ENCODE data around the gene ATP1B2. TPM values are rescaled to one million over a fixed set of nuclear protein-coding genes. Genes with fewer than 3 reads are reported as not detected.

The ATP1B2 gene
- polyA plus RNA-seq, 4 donors: 1.1 to 1.9 TPM; not detected in 2

DNA sequence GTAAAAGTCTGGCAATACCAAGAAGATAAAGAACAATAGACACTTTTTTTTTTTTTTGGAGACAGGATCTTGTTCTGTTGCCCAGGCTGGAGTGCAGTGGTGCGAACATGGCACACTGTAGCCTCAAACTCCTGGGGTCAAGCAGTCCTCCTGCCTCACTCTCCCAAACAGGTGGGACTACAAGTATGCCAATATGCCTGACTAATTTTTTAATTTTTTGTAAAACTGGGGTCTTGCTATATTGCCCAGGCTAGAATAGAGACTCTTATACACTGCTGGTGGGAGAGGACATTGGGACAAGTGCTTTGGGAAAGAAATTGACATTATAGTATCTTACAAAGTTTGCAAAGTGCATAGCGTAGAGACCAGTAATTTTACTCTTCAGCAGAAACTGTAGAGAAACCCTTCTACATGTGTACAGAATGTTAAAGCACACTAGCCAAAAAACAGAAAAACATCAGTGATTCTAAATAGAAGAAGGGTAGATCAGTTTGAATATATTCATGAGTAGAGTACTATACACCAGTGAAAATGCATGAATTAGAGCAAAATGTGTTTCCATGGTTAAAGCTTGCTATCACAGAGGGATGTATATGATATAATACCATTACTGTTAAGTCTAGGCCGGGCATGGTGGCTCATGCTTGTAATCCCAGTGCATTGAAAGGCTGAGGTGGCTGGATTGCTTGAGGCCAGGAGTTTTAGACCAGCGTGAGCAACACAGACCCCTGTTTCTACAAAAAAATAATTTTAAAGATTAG is 47.3 kb downstream of the ATP1B2 start:
- DNase-seq (no peak), FAIRE-seq (no peak)
- Histone ChIP-seq H3K9me3 (ENCODE audit: control insufficient read depth in 2 of 2, insufficient read depth in 1 of 2, low read depth in 1 of 2, low read length in 1 of 2) (no peaks in the 10 kb centered on the region), H3K36me3 (ENCODE audit: control insufficient read depth in 3 of 3, insufficient read depth in 2 of 3, low read depth in 1 of 3, low read length in 3 of 3) (peaks cover 3 to 45% (median 7%) of the 10 kb centered on the region in 3 donors), H3K27me3 (ENCODE audit: control insufficient read depth in 3 of 3, insufficient read depth in 3 of 3, low read length in 3 of 3) (no peaks in the 10 kb centered on the region), H3K4me1 (ENCODE audit: control insufficient read depth in 3 of 3, insufficient read depth in 2 of 3, low read depth in 1 of 3, low read length in 2 of 3) (no peaks in the 10 kb centered on the region), H3K4me3 (ENCODE audit: low read depth in 1 of 3, low read length in 3 of 3) (no peak overlapping the region), H3K27ac (ENCODE audit: low read depth in 1 of 3, low read length in 2 of 3) (no peak overlapping the region)
- WGBS, 3 donors: 95 to 100% (median 99%) methylated on average over 4 of the region's 4 CpGs

DNA sequence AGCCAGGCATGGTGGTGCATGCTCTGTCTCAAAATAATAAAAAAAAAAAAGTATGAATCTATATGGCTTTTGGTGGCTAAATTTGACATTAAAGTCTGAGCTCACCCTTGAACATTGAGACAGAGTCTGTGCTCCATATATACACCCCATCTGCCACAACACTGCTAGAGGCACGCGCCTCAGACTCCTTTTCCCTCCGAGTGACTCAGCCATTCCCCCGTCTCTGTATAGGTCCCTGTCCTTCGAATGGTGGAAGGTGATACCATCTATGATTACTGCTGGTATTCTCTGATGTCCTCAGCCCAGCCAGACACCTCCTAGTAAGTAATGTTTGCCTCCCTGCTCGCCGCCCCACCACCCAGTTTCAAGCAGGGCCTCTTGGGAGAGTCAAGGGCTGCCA is 49.8 kb downstream of the ATP1B2 start:
- Histone ChIP-seq H3K9me3 (ENCODE audit: control insufficient read depth in 2 of 2, insufficient read depth in 1 of 2, low read depth in 1 of 2, low read length in 1 of 2) (peaks cover 0 to 2% of the 10 kb centered on the region in 2 donors), H3K27ac (ENCODE audit: low read depth in 1 of 3, low read length in 2 of 3) (no peak overlapping the region), H3K27me3 (ENCODE audit: control insufficient read depth in 3 of 3, insufficient read depth in 3 of 3, low read length in 3 of 3) (peaks cover 10 to 24% (median 10%) of the 10 kb centered on the region in 3 donors), H3K36me3 (ENCODE audit: control insufficient read depth in 3 of 3, insufficient read depth in 2 of 3, low read depth in 1 of 3, low read length in 3 of 3) (peaks cover 3 to 31% (median 7%) of the 10 kb centered on the region in 3 donors), H3K4me3 (ENCODE audit: low read depth in 1 of 3, low read length in 3 of 3) (no peak overlapping the region), H3K4me1 (ENCODE audit: control insufficient read depth in 3 of 3, insufficient read depth in 2 of 3, low read depth in 1 of 3, low read length in 2 of 3) (peaks cover 0 to 13% (median 0%) of the 10 kb centered on the region in 3 donors)
- 97 to 100% (median 98%) methylated on average over 7 of the region's 7 CpGs for WGBS, 3 donors
- DNase-seq: no peak
- no peak for FAIRE-seq

DNA sequence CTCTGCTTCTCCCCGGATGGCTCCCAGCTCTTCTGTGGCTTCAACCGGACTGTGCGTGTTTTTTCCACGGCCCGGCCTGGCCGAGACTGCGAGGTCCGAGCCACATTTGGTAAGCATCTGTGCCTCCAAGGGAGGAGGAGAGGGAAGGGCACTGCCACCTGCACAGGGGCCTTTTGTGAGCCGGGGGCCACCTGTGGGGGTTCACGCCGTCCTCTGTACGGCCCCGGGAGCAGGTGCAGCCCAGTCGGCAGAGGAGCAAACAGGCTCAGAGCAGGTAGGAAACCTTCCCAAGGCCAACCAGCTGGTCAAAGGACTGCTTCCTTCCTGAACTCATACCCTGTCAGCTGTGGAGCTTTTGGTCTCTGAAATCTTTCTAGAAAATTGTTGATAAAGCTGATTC is 51.0 kb downstream of the ATP1B2 start:
- FAIRE-seq (no peak), DNase-seq (no peak)
- Histone ChIP-seq H3K36me3 (ENCODE audit: control insufficient read depth in 3 of 3, insufficient read depth in 2 of 3, low read depth in 1 of 3, low read length in 3 of 3) (peaks cover 3 to 28% (median 7%) of the 10 kb centered on the region in 3 donors), H3K4me3 (ENCODE audit: low read depth in 1 of 3, low read length in 3 of 3) (no peak overlapping the region), H3K9me3 (ENCODE audit: control insufficient read depth in 2 of 2, insufficient read depth in 1 of 2, low read depth in 1 of 2, low read length in 1 of 2) (peaks cover 0 to 2% of the 10 kb centered on the region in 2 donors), H3K4me1 (ENCODE audit: control insufficient read depth in 3 of 3, insufficient read depth in 2 of 3, low read depth in 1 of 3, low read length in 2 of 3) (peaks cover 0 to 17% (median 0%) of the 10 kb centered on the region in 3 donors), H3K27ac (ENCODE audit: low read depth in 1 of 3, low read length in 2 of 3) (no peak overlapping the region), H3K27me3 (ENCODE audit: control insufficient read depth in 3 of 3, insufficient read depth in 3 of 3, low read length in 3 of 3) (peaks cover 10 to 36% (median 14%) of the 10 kb centered on the region in 3 donors)
- 93 to 95% (median 94%) methylated on average over 14 of the region's 14 CpGs for WGBS, 3 donors

DNA sequence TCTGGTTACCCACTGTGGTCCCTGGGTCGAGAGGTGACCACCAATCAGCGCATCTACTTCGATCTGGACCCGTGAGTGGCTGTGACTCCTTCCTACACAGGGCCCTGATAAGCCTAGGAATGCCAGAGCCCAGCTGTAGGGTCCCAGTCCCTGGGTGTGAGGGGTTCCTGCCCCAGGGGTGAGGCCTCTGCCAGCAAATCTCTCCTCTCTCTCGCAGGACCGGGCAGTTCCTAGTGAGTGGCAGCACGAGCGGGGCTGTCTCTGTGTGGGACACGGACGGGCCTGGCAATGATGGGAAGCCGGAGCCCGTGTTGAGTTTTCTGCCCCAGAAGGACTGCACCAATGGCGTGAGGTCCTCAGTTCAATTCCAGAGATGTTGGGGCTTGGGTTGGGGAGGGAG is 52.0 kb downstream of the ATP1B2 start:
- Histone ChIP-seq H3K36me3 (ENCODE audit: control insufficient read depth in 3 of 3, insufficient read depth in 2 of 3, low read depth in 1 of 3, low read length in 3 of 3) (peaks cover 3 to 26% (median 7%) of the 10 kb centered on the region in 3 donors), H3K27ac (ENCODE audit: low read depth in 1 of 3, low read length in 2 of 3) (no peak overlapping the region), H3K4me1 (ENCODE audit: control insufficient read depth in 3 of 3, insufficient read depth in 2 of 3, low read depth in 1 of 3, low read length in 2 of 3) (peaks cover 0 to 17% (median 0%) of the 10 kb centered on the region in 3 donors), H3K4me3 (ENCODE audit: low read depth in 1 of 3, low read length in 3 of 3) (no peak overlapping the region), H3K27me3 (ENCODE audit: control insufficient read depth in 3 of 3, insufficient read depth in 3 of 3, low read length in 3 of 3) (peaks cover 10 to 46% (median 17%) of the 10 kb centered on the region in 3 donors), H3K9me3 (ENCODE audit: control insufficient read depth in 2 of 2, insufficient read depth in 1 of 2, low read depth in 1 of 2, low read length in 1 of 2) (peaks cover 0 to 2% of the 10 kb centered on the region in 2 donors)
- WGBS, 3 donors: 92% methylated on average over 13 of the region's 13 CpGs
- no peak for DNase-seq
- FAIRE-seq: no peak

DNA sequence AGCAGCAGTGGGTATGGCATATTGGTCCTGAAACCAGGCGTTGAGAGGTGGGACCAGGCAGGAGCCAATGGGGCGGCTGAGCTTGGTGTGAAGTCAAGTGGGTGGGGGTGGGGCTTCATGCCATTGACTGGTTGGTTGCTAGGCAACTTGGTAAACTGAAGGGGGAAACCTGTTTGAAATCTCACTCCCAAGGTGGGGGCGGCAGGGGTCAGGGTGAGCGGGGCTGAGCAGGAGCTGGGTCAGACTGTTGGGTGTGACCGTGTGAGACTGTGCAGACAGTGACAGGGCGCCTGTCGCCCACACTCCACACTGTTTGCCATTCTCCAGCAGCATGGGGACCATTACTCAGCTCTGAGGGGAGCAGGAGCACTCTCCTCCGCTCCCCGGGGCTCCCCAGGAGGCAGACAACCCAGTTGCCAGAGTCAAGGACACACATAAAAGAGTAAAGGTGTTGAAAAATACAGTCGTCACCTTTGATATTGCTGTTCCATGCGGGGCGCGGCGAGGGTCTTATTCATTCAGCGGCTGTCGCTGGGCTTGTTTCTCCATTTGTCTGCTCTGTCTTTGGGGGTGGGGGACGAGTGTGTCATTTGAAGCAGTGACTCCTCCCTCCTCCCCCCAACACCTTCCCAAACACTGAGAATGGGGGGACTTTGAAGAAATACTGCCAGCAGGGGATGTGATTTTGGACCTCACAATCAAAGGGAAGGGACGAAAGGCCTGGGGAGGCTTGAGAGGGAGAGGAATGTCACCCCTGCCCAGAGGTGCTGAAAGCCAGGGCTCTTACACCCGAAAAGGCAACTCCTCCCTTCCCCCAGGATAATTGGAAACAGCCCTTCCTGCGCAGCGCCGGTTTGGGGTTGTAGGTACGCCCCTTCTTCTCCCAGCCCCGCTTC is 53.1 kb downstream of the ATP1B2 start:
- DNase-seq (peak in 1 of 2 donors; percentile 81), FAIRE-seq (no peak)
- Histone ChIP-seq H3K27me3 (ENCODE audit: control insufficient read depth in 3 of 3, insufficient read depth in 3 of 3, low read length in 3 of 3) (peaks cover 10 to 48% (median 17%) of the 10 kb centered on the region in 3 donors), H3K4me3 (ENCODE audit: low read depth in 1 of 3, low read length in 3 of 3) (no peak overlapping the region), H3K9me3 (ENCODE audit: control insufficient read depth in 2 of 2, insufficient read depth in 1 of 2, low read depth in 1 of 2, low read length in 1 of 2) (peaks cover 0 to 2% of the 10 kb centered on the region in 2 donors), H3K27ac (ENCODE audit: low read depth in 1 of 3, low read length in 2 of 3) (no peak overlapping the region), H3K4me1 (ENCODE audit: control insufficient read depth in 3 of 3, insufficient read depth in 2 of 3, low read depth in 1 of 3, low read length in 2 of 3) (peaks cover 0 to 17% (median 0%) of the 10 kb centered on the region in 3 donors), H3K36me3 (ENCODE audit: control insufficient read depth in 3 of 3, insufficient read depth in 2 of 3, low read depth in 1 of 3, low read length in 3 of 3) (peaks cover 3 to 24% (median 7%) of the 10 kb centered on the region in 3 donors)
- WGBS, 3 donors: 36 to 46% (median 39%) methylated on average over 24 of the region's 24 CpGs

DNA sequence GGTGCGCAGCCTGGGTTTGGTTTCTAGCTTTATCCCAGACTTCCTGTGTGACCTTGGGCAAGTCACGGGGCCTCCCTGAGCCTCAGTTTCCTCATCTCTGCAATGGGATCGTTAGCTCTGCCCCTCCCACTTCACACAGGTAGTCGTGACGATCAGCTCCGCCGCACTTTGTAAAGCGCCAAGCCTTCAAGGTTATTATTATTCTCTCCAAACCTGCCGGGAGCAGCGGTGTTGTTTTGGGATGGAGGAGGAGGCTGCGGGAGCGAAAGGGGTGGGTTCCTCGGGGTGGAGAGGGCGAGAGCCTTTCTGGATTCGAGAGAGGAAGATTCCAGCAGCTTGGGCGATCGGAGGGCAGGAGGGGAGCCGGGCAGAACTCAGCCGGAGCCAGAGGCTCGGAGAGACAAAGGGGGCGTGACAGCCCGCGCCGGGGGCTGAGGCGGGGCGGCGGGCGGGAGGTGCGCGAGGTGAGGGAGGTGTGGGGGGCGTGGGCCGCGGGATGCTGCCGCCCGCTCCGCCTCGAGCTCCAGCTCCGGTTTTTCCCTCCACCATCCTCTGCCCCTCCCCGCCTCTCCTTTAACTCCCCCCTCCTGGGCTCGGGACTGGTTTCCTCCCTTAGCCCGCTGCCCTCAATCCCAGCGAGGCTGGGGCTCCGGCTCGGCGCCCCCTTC is 54.0 kb downstream of the ATP1B2 start, which contains the start of gene EFNB3:
Gene EFNB3, plus strand, starts transcription at position 602 of the 668 bp plus-strand sequence. CDS start 397 bp downstream, outside the sequence.
- peaks cover 3 to 24% (median 7%) of the 10 kb centered on the region in 3 donors for H3K36me3 ChIP-seq (ENCODE audit: control insufficient read depth in 3 of 3, insufficient read depth in 2 of 3, low read depth in 1 of 3, low read length in 3 of 3)
- peaks cover 0 to 2% of the 10 kb centered on the region in 2 donors for H3K9me3 ChIP-seq (ENCODE audit: control insufficient read depth in 2 of 2, insufficient read depth in 1 of 2, low read depth in 1 of 2, low read length in 1 of 2)
- peaks cover 0 to 17% (median 0%) of the 10 kb centered on the region in 3 donors for H3K4me1 ChIP-seq (ENCODE audit: control insufficient read depth in 3 of 3, insufficient read depth in 2 of 3, low read depth in 1 of 3, low read length in 2 of 3)
- FAIRE-seq (no peak), DNase-seq (peak in 1 of 2 donors; percentile 36)
- H3K4me3 ChIP-seq (ENCODE audit: low read depth in 1 of 3, low read length in 3 of 3): peak within 1 kb of the TSS; percentile 8 to 40 (median 11)
- H3K27me3 ChIP-seq (ENCODE audit: control insufficient read depth in 3 of 3, insufficient read depth in 3 of 3, low read length in 3 of 3): peaks cover 10 to 48% (median 17%) of the 10 kb centered on the region in 3 donors
- H3K27ac ChIP-seq (ENCODE audit: low read depth in 1 of 3, low read length in 2 of 3): no peak within 1 kb of the TSS
- 2 to 6% (median 5%) methylated on average over 18 to 44 of the region's 45 CpGs for WGBS, 3 donors

DNA sequence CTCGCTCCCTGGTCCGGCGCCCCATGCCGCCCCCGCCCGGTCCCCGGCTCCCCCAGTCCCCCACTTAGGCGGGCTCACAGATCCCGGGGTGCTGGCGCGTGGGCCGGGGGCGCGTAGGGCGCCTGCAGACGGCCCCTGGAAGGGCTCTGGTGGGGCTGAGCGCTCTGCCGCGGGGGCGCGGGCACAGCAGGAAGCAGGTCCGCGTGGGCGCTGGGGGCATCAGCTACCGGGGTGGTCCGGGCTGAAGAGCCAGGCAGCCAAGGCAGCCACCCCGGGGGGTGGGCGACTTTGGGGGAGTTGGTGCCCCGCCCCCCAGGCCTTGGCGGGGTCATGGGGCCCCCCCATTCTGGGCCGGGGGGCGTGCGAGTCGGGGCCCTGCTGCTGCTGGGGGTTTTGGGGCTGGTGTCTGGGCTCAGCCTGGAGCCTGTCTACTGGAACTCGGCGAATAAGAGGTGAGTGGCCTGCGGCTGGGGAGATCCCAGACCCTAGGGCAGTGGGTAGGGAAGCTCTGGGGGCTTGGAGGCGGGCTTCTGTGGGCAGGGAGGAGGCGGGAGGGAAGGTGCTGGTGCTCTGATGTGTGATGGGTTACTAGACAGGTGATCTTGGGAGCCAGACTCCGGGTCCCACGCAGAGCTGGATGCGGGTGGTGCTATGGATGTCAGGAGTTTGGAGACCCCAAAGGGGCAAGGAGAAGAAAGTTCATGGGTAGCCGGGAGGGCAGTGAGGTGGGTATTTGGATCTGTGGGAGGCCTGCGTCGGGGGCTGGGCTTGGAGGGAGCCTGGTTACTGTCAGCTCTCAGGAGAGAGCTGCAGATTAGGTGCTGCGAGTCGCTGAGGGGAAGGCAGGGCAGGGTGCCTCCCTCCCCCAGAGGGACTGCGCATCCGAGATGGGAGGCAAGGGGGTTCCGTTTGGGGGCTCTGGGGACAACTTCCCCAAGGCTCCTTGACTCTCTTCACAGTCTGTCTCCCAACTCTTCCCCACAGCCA is 54.8 kb downstream of the ATP1B2 start:
- H3K4me1 ChIP-seq (ENCODE audit: control insufficient read depth in 3 of 3, insufficient read depth in 2 of 3, low read depth in 1 of 3, low read length in 2 of 3): peaks cover 0 to 17% (median 0%) of the 10 kb centered on the region in 3 donors
- peaks cover 10 to 48% (median 17%) of the 10 kb centered on the region in 3 donors for H3K27me3 ChIP-seq (ENCODE audit: control insufficient read depth in 3 of 3, insufficient read depth in 3 of 3, low read length in 3 of 3)
- peaks cover 0 to 2% of the 10 kb centered on the region in 2 donors for H3K9me3 ChIP-seq (ENCODE audit: control insufficient read depth in 2 of 2, insufficient read depth in 1 of 2, low read depth in 1 of 2, low read length in 1 of 2)
- no peak for FAIRE-seq
- no peak overlapping the region for H3K27ac ChIP-seq (ENCODE audit: low read depth in 1 of 3, low read length in 2 of 3)
- H3K36me3 ChIP-seq (ENCODE audit: control insufficient read depth in 3 of 3, insufficient read depth in 2 of 3, low read depth in 1 of 3, low read length in 3 of 3): peaks cover 3 to 22% (median 7%) of the 10 kb centered on the region in 3 donors
- H3K4me3 ChIP-seq (ENCODE audit: low read depth in 1 of 3, low read length in 3 of 3): peak overlapping the region; percentile 8 to 40 (median 11)
- DNase-seq: peak in 1 of 2 donors; percentile 25
- WGBS, 3 donors: 4 to 7% (median 6%) methylated on average over 46 to 50 of the region's 50 CpGs
